Panc1 (cell line): Measurements from ENCODE around the gene RSPO4. TPM values are rescaled to one million over a fixed set of nuclear protein-coding genes. Genes with fewer than 3 reads are reported as not detected.

Experiments used
- ATAC-seq: fragments of 200-7000 bp; cut with Tn5 transposase; 2 replicates; pipeline ENCODE4 v1.9.1; 2020; ENCODE audit warnings: mild to moderate bottlenecking, moderate library complexity
- BruUV-seq: library from RNA; stranded (reverse); fragments of 400-500 nt; replicated peaks from 2 replicates; lab custom pipeline; 2021; lab: Mats Ljungman, UMichigan
- CTCF ChIA-PET: fragments of 300-600 bp; sonication (Branson Sonifier 250); formaldehyde crosslinking; loops from one replicate; lab custom pipeline; 2022; ENCODE audit warnings: antibody characterized with exemption; lab: Charles Lee
- POLR2A ChIA-PET: fragments of 300-600 bp; sonication (Branson Sonifier 250); formaldehyde crosslinking; loops from one replicate; lab custom pipeline; 2022; ENCODE audit warnings: antibody characterized with exemption; lab: Charles Lee
- DNase-seq: peaks from one replicate; pipeline ENCODE4 v3.0.0-alpha.2; 2010; ENCODE audit warnings: low read depth, low spot score
- H3K27ac ChIP-seq: 2 replicates; pipeline ENCODE4 v1.5.1; 2011; ENCODE audit warnings: mild to moderate bottlenecking, low read length, inconsistent platforms
- H3K27me3 ChIP-seq: fragments of 200-500 bp; sonication (Bioruptor generic); 2 replicates; pipeline ENCODE4 v1.6.0; 2014; ENCODE audit warnings: low read length, inconsistent platforms; ENCODE audit not compliant: control insufficient read depth, insufficient read depth
- H3K36me3 ChIP-seq: fragments of 200-500 bp; sonication (Bioruptor generic); 2 replicates; pipeline ENCODE4 v1.5.1; 2014; ENCODE audit warnings: inconsistent platforms, mild to moderate bottlenecking, low read length, moderate library complexity; ENCODE audit not compliant: control insufficient read depth, insufficient read depth
- H3K4me1 ChIP-seq: 2 replicates; pipeline ENCODE4 v1.5.1; 2011; ENCODE audit warnings: inconsistent platforms, mild to moderate bottlenecking, low read length, moderate library complexity; ENCODE audit not compliant: control insufficient read depth, insufficient read depth
- H3K4me3 ChIP-seq, 2 experiments: 2 replicates each; pipeline ENCODE4 v1.5.1; 2011 to 2012; ENCODE audit warnings: low read depth in 2 of 2, low read length in 2 of 2, mild to moderate bottlenecking in 2 of 2, inconsistent platforms in 1 of 2, moderate library complexity in 1 of 2
- H3K9me3 ChIP-seq: fragments of 200-500 bp; sonication (Bioruptor generic); 2 replicates; pipeline ENCODE4 v1.5.1; 2014; ENCODE audit warnings: low read depth, mild to moderate bottlenecking, inconsistent platforms, low read length, moderate library complexity; ENCODE audit not compliant: control insufficient read depth, insufficient read depth
- CTCF ChIP-seq: fragments of 450-650 bp; IDR thresholded peaks from 2 replicates; pipeline ENCODE4 v1.5.1; 2017; ENCODE audit warnings: mild to moderate bottlenecking
- POLR2AphosphoS5 ChIP-seq: IDR thresholded peaks from 2 replicates; pipeline ENCODE4 v1.6.1; 2012; ENCODE audit warnings: mild to moderate bottlenecking, low read depth, low read length, moderate library complexity
- SIN3A ChIP-seq: IDR thresholded peaks from 2 replicates; pipeline ENCODE4 v1.6.1; 2012; ENCODE audit warnings: low read depth, mild to moderate bottlenecking, low read length, moderate library complexity, borderline replicate concordance; ENCODE audit not compliant: insufficient read depth
- TCF7L2 ChIP-seq: IDR thresholded peaks from 2 replicates; pipeline ENCODE4 v1.6.1; 2011; ENCODE audit warnings: mild to moderate bottlenecking, low read depth, low read length, inconsistent platforms
- in situ Hi-C: cut with HindIII; loops from 2 replicates; pipeline ENCODE4 v1.10.0; 2016; ENCODE audit warnings: low sequenced_read_pairs, low pct_unique_long_range_greater_than_20kb
- intact Hi-C: fragments of 100-400 bp; cut with micrococcal nuclease; formaldehyde crosslinking; loops from one replicate; pipeline ENCODE4 v1.10.0; 2022; ENCODE audit not compliant: unreplicated experiment
- total RNA-seq: library from RNA; stranded (reverse); gene quantifications from one replicate; pipeline ENCODE4 v1.2.1, GENCODE V29; 2021; ENCODE audit not compliant: unreplicated experiment
- TF ChIP-seq, protein P1 (sequence below), 2 experiments: IDR thresholded peaks; 2 replicates each; pipeline ENCODE4 v1.6.1; 2011 to 2012; ENCODE audit warnings: low read depth in 2 of 2, control low read depth in 1 of 2, low read length in 1 of 2, mild to moderate bottlenecking in 1 of 2, moderate library complexity in 1 of 2; ENCODE audit not compliant: insufficient read depth in 1 of 2

Gene RSPO4
- total RNA-seq, 1 experiment from 2014 or later, result 0.54 TPM

GRCh38 chr20:917416-917815, 84.7 kb downstream of the RSPO4 start:
- Histone ChIP-seq H3K36me3 (no peaks in the 10 kb centered on the region), H3K4me1 (no peaks in the 10 kb centered on the region), H3K27ac (no peak overlapping the region), H3K27me3 (no peaks in the 10 kb centered on the region), H3K4me3 (no peak overlapping the region), H3K9me3 (no peaks in the 10 kb centered on the region)
- TF ChIP-seq TCF7L2 (no peak), SIN3A (no peak), CTCF (no peak), POLR2AphosphoS5 (no peak)
- TF ChIP-seq, protein P1, sequence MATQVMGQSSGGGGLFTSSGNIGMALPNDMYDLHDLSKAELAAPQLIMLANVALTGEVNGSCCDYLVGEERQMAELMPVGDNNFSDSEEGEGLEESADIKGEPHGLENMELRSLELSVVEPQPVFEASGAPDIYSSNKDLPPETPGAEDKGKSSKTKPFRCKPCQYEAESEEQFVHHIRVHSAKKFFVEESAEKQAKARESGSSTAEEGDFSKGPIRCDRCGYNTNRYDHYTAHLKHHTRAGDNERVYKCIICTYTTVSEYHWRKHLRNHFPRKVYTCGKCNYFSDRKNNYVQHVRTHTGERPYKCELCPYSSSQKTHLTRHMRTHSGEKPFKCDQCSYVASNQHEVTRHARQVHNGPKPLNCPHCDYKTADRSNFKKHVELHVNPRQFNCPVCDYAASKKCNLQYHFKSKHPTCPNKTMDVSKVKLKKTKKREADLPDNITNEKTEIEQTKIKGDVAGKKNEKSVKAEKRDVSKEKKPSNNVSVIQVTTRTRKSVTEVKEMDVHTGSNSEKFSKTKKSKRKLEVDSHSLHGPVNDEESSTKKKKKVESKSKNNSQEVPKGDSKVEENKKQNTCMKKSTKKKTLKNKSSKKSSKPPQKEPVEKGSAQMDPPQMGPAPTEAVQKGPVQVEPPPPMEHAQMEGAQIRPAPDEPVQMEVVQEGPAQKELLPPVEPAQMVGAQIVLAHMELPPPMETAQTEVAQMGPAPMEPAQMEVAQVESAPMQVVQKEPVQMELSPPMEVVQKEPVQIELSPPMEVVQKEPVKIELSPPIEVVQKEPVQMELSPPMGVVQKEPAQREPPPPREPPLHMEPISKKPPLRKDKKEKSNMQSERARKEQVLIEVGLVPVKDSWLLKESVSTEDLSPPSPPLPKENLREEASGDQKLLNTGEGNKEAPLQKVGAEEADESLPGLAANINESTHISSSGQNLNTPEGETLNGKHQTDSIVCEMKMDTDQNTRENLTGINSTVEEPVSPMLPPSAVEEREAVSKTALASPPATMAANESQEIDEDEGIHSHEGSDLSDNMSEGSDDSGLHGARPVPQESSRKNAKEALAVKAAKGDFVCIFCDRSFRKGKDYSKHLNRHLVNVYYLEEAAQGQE (IDR thresholded peaks at IDR 0.05; ENCODE audit: insufficient read depth in 1 of 2, low read depth in 2 of 2, low read length in 1 of 2), result no peak
- intact Hi-C loops, result no loop called here
- ATAC-seq (no peak), DNase-seq (no peak)
- ChIA-PET POLR2A (no interaction called here), CTCF (no interaction called here)
- in situ Hi-C loops, result no loop called here
- BruUV-seq, result no TSS peak

DNA sequence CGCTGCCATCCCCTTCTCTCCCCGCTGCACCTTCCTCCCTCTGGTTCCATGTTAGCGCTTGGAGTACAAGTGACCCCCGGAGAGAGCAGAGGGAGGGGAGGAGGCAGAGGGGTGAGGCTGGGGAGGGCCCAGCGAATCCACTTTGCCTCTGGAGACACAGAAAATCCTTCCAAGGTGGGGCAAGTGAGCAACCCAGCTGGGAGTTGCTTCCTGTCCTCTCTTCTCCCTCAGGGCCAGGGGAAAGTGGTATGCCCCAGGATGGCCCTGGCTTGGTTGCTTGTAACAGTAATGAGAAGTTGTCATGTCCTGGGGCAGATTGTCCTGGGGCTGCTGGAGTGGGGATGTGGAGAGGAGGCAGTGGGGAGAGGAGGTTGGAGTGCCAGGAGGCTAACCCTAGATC, 85.3 kb downstream of the RSPO4 start:
- no peak overlapping the region for H3K4me3 ChIP-seq
- intact Hi-C loops (no loop called here), in situ Hi-C loops (no loop called here)
- no peak for ATAC-seq
- no TSS peak for BruUV-seq
- no peaks in the 10 kb centered on the region for H3K9me3 ChIP-seq
- DNase-seq, result no peak
- H3K27me3 ChIP-seq, result no peaks in the 10 kb centered on the region
- H3K36me3 ChIP-seq, result no peaks in the 10 kb centered on the region
- ChIA-PET CTCF (interaction anchor here (0.5 to 0.7 kb wide), 2 partner anchors 98 to 170 kb away, joined by 3 read pairs; no protein-coding TSS in a partner anchor), POLR2A (no interaction called here)
- no peak for TF ChIP-seq POLR2AphosphoS5
- no peak overlapping the region for H3K27ac ChIP-seq
- H3K4me1 ChIP-seq, result no peaks in the 10 kb centered on the region

- no peaks in the 10 kb centered on the region for H3K36me3 ChIP-seq
- H3K9me3 ChIP-seq, result no peaks in the 10 kb centered on the region
- H3K4me1 ChIP-seq, result no peaks in the 10 kb centered on the region
- ATAC-seq (peak; percentile 46; the same call in 1 of the 2 replicates), DNase-seq (no peak)
- no peak within 1 kb of the TSS for H3K4me3 ChIP-seq
- no peaks in the 10 kb centered on the region for H3K27me3 ChIP-seq
- POLR2A ChIA-PET, result no interaction called here
- TF ChIP-seq POLR2AphosphoS5 (no peak), TCF7L2 (no peak), SIN3A (no peak), CTCF (no peak)
- TF ChIP-seq, protein P1 (IDR thresholded peaks at IDR 0.05; ENCODE audit: insufficient read depth in 1 of 2, low read depth in 2 of 2, low read length in 1 of 2), result no peak
- in situ Hi-C loops, result no loop called here
- BruUV-seq, result no TSS peak
- H3K27ac ChIP-seq, result no peak within 1 kb of the TSS
- intact Hi-C loops, result no loop called here
- CTCF ChIA-PET, result interaction anchor here (0.5 to 0.7 kb wide), 2 partner anchors 97 to 169 kb away, joined by 3 read pairs; no protein-coding TSS in a partner anchor
These were observed 85.8 kb downstream of the RSPO4 start, which contains the start of gene ANGPT4 for GRCh38 chr20:916125-916799. ANGPT4 (minus strand) TSS chr20:916334; CDS start chr20:916214, 120 bp downstream.
